GM18498 (cell line): ENCODE results near the gene CBFA2T2.
"Not testable (repeated sequence)": the region's sequence is repeated elsewhere in the genome, so short reads cannot be mapped to it uniquely, and the experiment has no call there.

Experiments used
- ATAC-seq: cut with Tn5 transposase; IDR thresholded peaks from one replicate; pipeline ENCODE4 v1.9.1; 2021; ENCODE audit warnings: mild to moderate bottlenecking, moderate library complexity; ENCODE audit not compliant: unreplicated experiment

The CBFA2T2 gene

GRCh38 chr20:33490023-33490933 is at the start of gene CBFA2T2:
TSS of gene CBFA2T2 (plus strand) at chr20:33490096. CDS start at chr20:33490268, 172 bp downstream.
- ATAC-seq = peak; percentile 58

GRCh38 chr20:33440562-33440961 is 49.3 kb upstream of the CBFA2T2 start:
- not testable (repeated sequence) for ATAC-seq

- ATAC-seq = no peak
These were observed 48.5 kb upstream of the CBFA2T2 start for GRCh38 chr20:33441142-33441955.

- ATAC-seq = no peak
These were observed 47.5 kb upstream of the CBFA2T2 start for GRCh38 chr20:33442136-33443005.

GRCh38 chr20:33443006-33443511 is 46.8 kb upstream of the CBFA2T2 start:
- peak; percentile 23 for ATAC-seq

- peak; percentile 82 for ATAC-seq
These were observed 46.2 kb upstream of the CBFA2T2 start, which contains the start of gene SNTA1 for GRCh38 chr20:33443512-33444239. TSS of gene SNTA1 (minus strand) at chr20:33443763. CDS start at chr20:33443620, 143 bp downstream.

GRCh38 chr20:33444797-33445560 is 44.9 kb upstream of the CBFA2T2 start:
- no peak for ATAC-seq

GRCh38 chr20:33445881-33446625 is 43.8 kb upstream of the CBFA2T2 start:
- no peak for ATAC-seq

- ATAC-seq = no peak
These were observed 39.0 kb upstream of the CBFA2T2 start for GRCh38 chr20:33450867-33451266.

- not testable (repeated sequence) for ATAC-seq
These were observed 32.8 kb upstream of the CBFA2T2 start for GRCh38 chr20:33456916-33457642.

GRCh38 chr20:33459599-33459998 is 30.3 kb upstream of the CBFA2T2 start:
- ATAC-seq = no peak

DNA sequence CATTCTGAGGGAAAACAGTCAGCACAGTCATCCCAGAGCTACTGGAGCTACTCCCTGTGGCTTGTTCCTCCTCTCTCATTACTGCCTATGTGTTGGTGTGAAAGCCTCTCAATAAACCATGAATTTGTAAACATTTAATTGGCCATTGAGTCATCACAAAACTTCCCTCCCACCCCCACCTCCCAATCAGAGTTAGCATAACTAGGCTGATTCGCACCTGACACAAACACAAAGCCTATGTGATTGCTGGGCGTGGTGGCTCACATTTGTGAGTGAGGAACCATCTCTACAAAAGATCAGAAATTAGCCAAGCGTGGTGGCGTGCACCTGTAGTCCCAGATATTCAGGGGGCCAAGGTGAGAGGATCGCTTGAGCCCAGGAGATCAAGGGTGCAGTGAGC is 29.2 kb upstream of the CBFA2T2 start:
- ATAC-seq = no peak

- no peak for ATAC-seq
These were observed 26.4 kb upstream of the CBFA2T2 start for GRCh38 chr20:33463332-33464101.

- ATAC-seq = not testable (repeated sequence)
These were observed 25.1 kb upstream of the CBFA2T2 start for GRCh38 chr20:33464759-33465158.

- no peak for ATAC-seq
These were observed 24.2 kb upstream of the CBFA2T2 start for GRCh38 chr20:33465481-33466302.

DNA sequence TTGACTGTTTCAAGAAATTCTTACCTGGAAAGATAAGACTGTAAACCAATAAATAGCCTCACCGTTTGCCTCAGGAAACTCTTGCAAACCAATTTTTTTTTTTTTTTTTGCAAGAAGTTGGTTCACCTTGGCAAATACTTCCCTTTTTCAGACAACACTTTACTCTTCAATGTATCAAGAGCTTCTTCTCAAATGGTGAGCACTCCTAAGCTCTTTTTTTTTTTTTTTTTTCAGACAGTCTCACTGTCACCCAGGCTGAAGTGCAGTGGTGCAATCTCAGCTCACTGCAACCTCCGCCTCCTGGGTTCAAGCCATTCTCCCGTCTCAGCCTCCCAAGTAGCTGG is 23.6 kb upstream of the CBFA2T2 start:
- no peak for ATAC-seq
